Loucy (cell line): Measurements from ENCODE around the gene TCF7.

Experiments
- H2AFZ ChIP-seq: fragments of 200-600 bp; sonication (generic); 2 replicates; pipeline ENCODE4 v1.6.0; 2016; ENCODE audit warnings: antibody characterized with exemption, mild to moderate bottlenecking, low read length, moderate library complexity
- H3F3A ChIP-seq: fragments of 200-600 bp; 2 replicates; pipeline ENCODE4 v1.6.0; 2016; ENCODE audit warnings: antibody characterized with exemption, low read depth, mild to moderate bottlenecking
- H3K27me3 ChIP-seq: fragments of 200-600 bp; sonication (generic); 2 replicates; pipeline ENCODE4 v1.6.1; 2014; ENCODE audit warnings: low read length, mild to moderate bottlenecking; ENCODE audit not compliant: insufficient read depth, poor library complexity, severe bottlenecking
- H3K36me3 ChIP-seq: fragments of 200-600 bp; sonication (generic); 2 replicates; pipeline ENCODE4 v1.6.1; 2016; ENCODE audit warnings: low read length; ENCODE audit not compliant: insufficient read depth
- H3K4me1 ChIP-seq: fragments of 200-600 bp; sonication (generic); 2 replicates; pipeline ENCODE4 v1.5.1; 2014; ENCODE audit warnings: low read length, mild to moderate bottlenecking; ENCODE audit not compliant: insufficient read depth, poor library complexity, severe bottlenecking
- H3K4me2 ChIP-seq: fragments of 200-600 bp; sonication (generic); 2 replicates; pipeline ENCODE4 v1.6.0; 2014; ENCODE audit warnings: antibody characterized with exemption, low read length, low read depth, mild to moderate bottlenecking; ENCODE audit not compliant: poor library complexity, severe bottlenecking
- H3K4me3 ChIP-seq: fragments of 200-600 bp; sonication (generic); 2 replicates; pipeline ENCODE4 v1.5.1; 2014; ENCODE audit warnings: low read length, mild to moderate bottlenecking, mixed read lengths; ENCODE audit not compliant: poor library complexity, severe bottlenecking
- H3K79me2 ChIP-seq: fragments of 200-600 bp; sonication (generic); 2 replicates; pipeline ENCODE4 v1.6.1; 2014; ENCODE audit warnings: low read length; ENCODE audit not compliant: insufficient read depth
- H3K9ac ChIP-seq: fragments of 200-600 bp; sonication (generic); 2 replicates; pipeline ENCODE4 v1.6.0; 2014; ENCODE audit warnings: mild to moderate bottlenecking, low read depth, low read length, moderate library complexity; ENCODE audit not compliant: poor library complexity, severe bottlenecking
- H3K9me2 ChIP-seq: fragments of 200-600 bp; sonication (generic); replicated peaks from 2 replicates; pipeline ENCODE4 v1.6.1; 2016; ENCODE audit warnings: low read depth, low read length, mixed read lengths
- H3K9me3 ChIP-seq: fragments of 200-600 bp; sonication (generic); 2 replicates; pipeline ENCODE4 v1.6.1; 2014; ENCODE audit warnings: mild to moderate bottlenecking, antibody characterized with exemption, low read length, low read depth; ENCODE audit not compliant: insufficient read depth
- H4K20me1 ChIP-seq: fragments of 200-600 bp; sonication (generic); 2 replicates; pipeline ENCODE4 v1.6.0; 2014; ENCODE audit warnings: antibody characterized with exemption, low read length, mild to moderate bottlenecking; ENCODE audit not compliant: insufficient read depth, poor library complexity, severe bottlenecking
- CTCF ChIP-seq: fragments of 200-600 bp; sonication (generic); conservative IDR thresholded peaks from 2 replicates; pipeline ENCODE4 v1.5.1; 2014; ENCODE audit warnings: mild to moderate bottlenecking, antibody characterized with exemption, low read length
- EZH2phosphoT487 ChIP-seq: fragments of 200-600 bp; IDR thresholded peaks from 2 replicates; pipeline ENCODE4 v1.6.1; 2018; ENCODE audit warnings: antibody characterized with exemption, mild to moderate bottlenecking, moderate library complexity, borderline replicate concordance

The TCF7 gene

GRCh38 chr5:134082264-134082992 is 32.1 kb upstream of the TCF7 start:
- Histone ChIP-seq H3F3A (no peaks in the 10 kb centered on the region), H2AFZ (no peak overlapping the region), H3K79me2 (no peaks in the 10 kb centered on the region), H3K9me2 (no peaks in the 10 kb centered on the region), H3K9ac (no peak overlapping the region), H3K27me3 (no peaks in the 10 kb centered on the region), H3K9me3 (no peaks in the 10 kb centered on the region), H4K20me1 (no peaks in the 10 kb centered on the region), H3K4me2 (no peak overlapping the region), H3K4me3 (no peak overlapping the region), H3K36me3 (no peaks in the 10 kb centered on the region), H3K4me1 (no peaks in the 10 kb centered on the region)
- TF ChIP-seq CTCF (no peak), EZH2phosphoT487 (no peak)

- TF ChIP-seq CTCF, result no peak
- TF ChIP-seq EZH2phosphoT487, result no peak
- no peaks in the 10 kb centered on the region for H3K9me2 ChIP-seq
- no peak overlapping the region for H2AFZ ChIP-seq
- H3F3A ChIP-seq, result no peaks in the 10 kb centered on the region
- H4K20me1 ChIP-seq, result no peaks in the 10 kb centered on the region
- H3K79me2 ChIP-seq, result no peaks in the 10 kb centered on the region
- H3K9ac ChIP-seq, result no peak overlapping the region
- no peak overlapping the region for H3K4me2 ChIP-seq
- no peaks in the 10 kb centered on the region for H3K9me3 ChIP-seq
- H3K4me3 ChIP-seq, result no peak overlapping the region
- no peaks in the 10 kb centered on the region for H3K27me3 ChIP-seq
- H3K36me3 ChIP-seq, result no peaks in the 10 kb centered on the region
- no peaks in the 10 kb centered on the region for H3K4me1 ChIP-seq
Measured at GRCh38 chr5:134083517-134083916, 31.0 kb upstream of the TCF7 start.

- Histone ChIP-seq H3K9me2 (no peaks in the 10 kb centered on the region), H3K4me3 (no peak overlapping the region), H2AFZ (no peak overlapping the region), H3K9ac (no peak overlapping the region), H3K4me1 (no peaks in the 10 kb centered on the region), H4K20me1 (no peaks in the 10 kb centered on the region), H3F3A (no peaks in the 10 kb centered on the region), H3K36me3 (no peaks in the 10 kb centered on the region), H3K27me3 (no peaks in the 10 kb centered on the region), H3K79me2 (no peaks in the 10 kb centered on the region), H3K4me2 (no peak overlapping the region), H3K9me3 (no peaks in the 10 kb centered on the region)
- TF ChIP-seq EZH2phosphoT487, result no peak
- TF ChIP-seq CTCF, result no peak
Measured at GRCh38 chr5:134084022-134084565, 30.4 kb upstream of the TCF7 start.
